RWPE1 (cell line): ENCODE results near the gene GKN2.
A peak's percentile ranks its signal among the peaks of the same experiment; 100 is the strongest.

Experiments used
- CTCF ChIA-PET: fragments of 350-600 bp; sonication (Branson Sonifier 250); formaldehyde crosslinking; extraction: SDS; loops from one replicate; lab custom pipeline; 2021; lab: Yijun Ruan, JAX
- POLR2A ChIA-PET: fragments of 400-600 bp; formaldehyde crosslinking; extraction: SDS; loops from one replicate; lab custom pipeline; 2020; ENCODE audit warnings: antibody characterized with exemption; ENCODE audit not compliant: low non-redundant PET; lab: Yijun Ruan, JAX
- DNase-seq: peaks from one replicate; pipeline ENCODE4 v3.0.0; 2012; ENCODE audit warnings: low spot score
- H3K27ac ChIP-seq: fragments of 450-650 bp; 2 replicates; pipeline ENCODE4 v1.5.1; 2017
- CTCF ChIP-seq: fragments of 450-650 bp; conservative IDR thresholded peaks from 2 replicates; pipeline ENCODE4 v1.5.1; 2017; ENCODE audit warnings: low read depth, mild to moderate bottlenecking

GKN2 gene

DNA sequence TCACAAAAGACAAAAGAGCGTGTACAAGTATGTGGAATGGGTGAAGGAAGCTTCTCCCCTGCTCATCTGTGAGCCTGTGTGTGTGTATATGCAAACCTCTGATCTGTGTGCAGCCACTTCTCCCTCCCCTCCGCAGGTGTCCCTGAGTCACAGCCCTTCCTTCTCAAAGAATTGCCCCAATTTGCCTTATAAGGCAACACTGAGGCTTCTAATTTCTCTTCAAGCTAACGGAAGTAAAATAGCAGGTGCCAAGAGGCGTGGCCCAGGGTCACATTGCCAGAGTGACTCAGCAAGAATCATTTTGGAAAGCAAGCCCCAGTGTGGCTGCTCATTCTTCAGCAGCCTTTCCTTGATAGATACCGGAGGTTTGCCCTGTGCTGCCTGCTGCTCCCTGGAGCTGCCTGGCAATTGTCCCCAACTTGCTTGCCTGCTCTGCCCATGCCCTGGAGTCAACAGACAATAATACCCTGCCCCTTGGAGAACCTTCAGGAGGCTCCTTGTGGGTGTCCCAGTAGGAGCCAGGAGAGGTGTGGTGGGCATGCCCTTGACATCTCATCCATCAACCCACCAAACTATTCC lies 44.2 kb downstream of the GKN2 start:
- DNase-seq: peak; percentile 72
- H3K27ac ChIP-seq: peak overlapping the region; percentile 68
- POLR2A ChIA-PET: no interaction called here
- CTCF ChIA-PET: interaction anchor here (0.7 to 2.7 kb wide), 7 partner anchors 16 to 445 kb away, joined by 3 to 14 read pairs (median 5); no protein-coding TSS in a partner anchor
- TF ChIP-seq CTCF: no peak

DNA sequence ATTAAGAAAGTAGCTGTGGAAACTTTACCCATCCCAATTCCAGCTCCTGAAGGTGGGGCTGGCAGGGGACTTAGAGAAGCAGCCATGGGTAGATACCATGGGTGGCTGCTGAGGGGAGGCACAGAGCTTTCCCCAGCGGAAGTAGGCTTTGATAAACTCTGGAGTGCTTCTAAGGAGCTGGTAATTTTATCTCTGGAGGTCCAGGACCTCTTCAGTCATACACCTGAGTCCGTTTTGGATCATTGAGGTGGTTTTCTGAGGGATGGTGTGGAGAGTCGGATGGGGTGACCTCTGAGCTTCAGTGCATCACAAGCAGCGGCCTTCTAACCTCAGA lies 44.8 kb downstream of the GKN2 start:
- H3K27ac ChIP-seq: peak overlapping the region; percentile 68
- ChIA-PET CTCF (interaction anchor here (0.7 to 2.7 kb wide), 5 partner anchors 17 to 445 kb away, joined by 3 to 14 read pairs (median 4); no protein-coding TSS in a partner anchor), POLR2A (no interaction called here)
- no peak for DNase-seq
- no peak for TF ChIP-seq CTCF

DNA sequence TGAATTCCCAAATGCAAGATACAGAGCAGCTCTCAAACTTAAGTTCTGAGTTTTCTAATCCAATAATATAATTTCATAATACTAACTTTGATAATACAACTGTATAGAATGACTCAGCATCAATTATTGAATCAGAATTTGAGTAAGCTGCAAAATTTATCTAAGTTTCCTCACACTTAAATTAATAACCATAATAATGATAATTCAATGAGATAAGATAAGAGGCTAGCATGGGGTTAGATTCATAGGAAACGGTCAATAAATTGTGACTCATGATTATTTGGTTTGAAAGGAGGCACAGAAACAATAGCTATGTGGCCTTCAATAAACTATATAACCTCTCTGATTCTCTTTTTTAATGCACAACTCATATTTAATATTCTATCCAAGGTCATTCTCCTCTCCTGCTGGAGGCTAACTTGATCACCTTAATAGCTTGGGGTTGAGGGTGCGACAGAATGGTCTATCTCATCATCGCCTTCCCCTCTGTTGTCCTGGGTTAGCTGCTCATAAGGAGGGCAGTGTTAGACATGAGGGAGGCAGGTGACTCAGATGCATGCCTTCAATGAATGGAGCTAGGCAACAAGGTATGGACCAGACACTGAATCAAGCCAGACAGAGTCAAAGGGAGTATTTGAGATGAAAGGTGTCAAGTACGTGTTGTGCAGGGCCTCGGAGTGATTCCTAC lies 45.3 kb downstream of the GKN2 start:
- DNase-seq: no peak
- no peak for TF ChIP-seq CTCF
- ChIA-PET POLR2A (no interaction called here), CTCF (interaction anchor here (0.6 to 2.7 kb wide), 5 partner anchors 156 to 444 kb away, joined by 3 to 14 read pairs (median 4); no protein-coding TSS in a partner anchor)
- no peak overlapping the region for H3K27ac ChIP-seq

- POLR2A ChIA-PET: no interaction called here
These were observed 46.0 kb downstream of the GKN2 start for GRCh38 chr2:68906716-68907115.

GRCh38 chr2:68905116-68905515 lies 47.6 kb downstream of the GKN2 start:
- no peak for DNase-seq
- TF ChIP-seq CTCF: no peak
- POLR2A ChIA-PET: no interaction called here
- H3K27ac ChIP-seq: no peak overlapping the region
- CTCF ChIA-PET: interaction anchor here (1.4 kb wide), 1 partner anchor 153 kb away, joined by 4 read pairs; no protein-coding TSS in a partner anchor

More at GRCh38 chr2:68906716-68907115, 46.0 kb downstream of the GKN2 start:
- no peak for DNase-seq
- no peak for TF ChIP-seq CTCF
- CTCF ChIA-PET: interaction anchor here (2.7 kb wide), 1 partner anchor 155 kb away, joined by 14 read pairs; no protein-coding TSS in a partner anchor
- H3K27ac ChIP-seq: no peak overlapping the region

DNA sequence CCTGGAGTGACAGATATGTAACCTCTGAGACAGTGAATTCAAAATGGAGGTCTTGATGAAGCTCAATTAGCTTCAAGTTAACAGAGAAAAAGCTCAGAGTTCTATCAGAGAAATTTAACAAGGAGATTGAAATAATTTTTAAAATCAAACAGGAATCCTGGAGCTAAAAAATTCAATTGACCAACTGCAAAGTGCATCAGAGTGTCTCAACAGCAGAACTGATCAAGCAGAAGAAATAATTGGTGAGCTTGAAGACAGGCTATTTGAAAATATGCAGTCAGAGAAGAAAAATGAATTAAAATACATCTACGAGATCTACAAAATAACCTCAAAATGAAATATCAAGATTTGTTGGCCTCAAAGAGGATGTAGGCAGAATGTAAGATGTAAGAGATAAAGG lies 51.1 kb downstream of the GKN2 start:
- no peak for TF ChIP-seq CTCF
- H3K27ac ChIP-seq: no peak overlapping the region
- CTCF ChIA-PET: interaction anchor here (0.7 kb wide), 2 partner anchors 25 to 42 kb away, joined by 3 to 5 read pairs; no protein-coding TSS in a partner anchor
- no peak for DNase-seq
- POLR2A ChIA-PET: no interaction called here
